IMR-90 (cell line): ENCODE measurements around the gene BARD1. TPM values are rescaled to one million over a fixed set of nuclear protein-coding genes. Genes with fewer than 3 reads are reported as not detected.

Experiments
- ATAC-seq: fragments of 200-7000 bp; cut with Tn5 transposase; 2 replicates; pipeline ENCODE4 v1.9.1; 2020; ENCODE audit warnings: low read depth, mild to moderate bottlenecking, moderate library complexity
- BruUV-seq: library from RNA; stranded (reverse); fragments of 400-500 nt; replicated peaks from 2 replicates; lab custom pipeline; 2021; lab: Mats Ljungman, UMichigan
- CTCF ChIA-PET: fragments of 300-600 bp; formaldehyde crosslinking; extraction: SDS; loops from one replicate; lab custom pipeline; 2021; ENCODE audit warnings: antibody characterized with exemption; lab: Yijun Ruan, JAX
- POLR2A ChIA-PET: fragments of 300-600 bp; sonication (Branson Sonifier 250); formaldehyde crosslinking; loops from one replicate; lab custom pipeline; 2022; ENCODE audit warnings: antibody characterized with exemption; ENCODE audit not compliant: unreplicated experiment; lab: Charles Lee
- DNase-seq: peaks from one replicate; pipeline ENCODE4 v3.0.0; 2013
- H2AFZ ChIP-seq: replicated peaks from 2 replicates; pipeline ENCODE3; 2013; ENCODE audit warnings: low read length, mild to moderate bottlenecking; ENCODE audit not compliant: poor library complexity
- H2AK5ac ChIP-seq: 2 replicates; pipeline ENCODE4 v1.6.1; 2013; ENCODE audit warnings: low read depth, low read length, inconsistent platforms
- H2AK9ac ChIP-seq: replicated peaks from 2 replicates; pipeline ENCODE3; 2013; ENCODE audit warnings: mild to moderate bottlenecking, low read depth, low read length, moderate library complexity; ENCODE audit not compliant: poor library complexity
- H2BK120ac ChIP-seq: 2 replicates; pipeline ENCODE4 v1.6.1; 2013; ENCODE audit warnings: low read depth, low read length, inconsistent platforms
- H2BK15ac ChIP-seq: 3 replicates; pipeline ENCODE4 v1.6.1; 2013; ENCODE audit warnings: low read depth, low read length, inconsistent platforms
- H2BK20ac ChIP-seq: 2 replicates; pipeline ENCODE4 v1.6.1; 2013; ENCODE audit warnings: low read depth, mild to moderate bottlenecking, inconsistent platforms, low read length, moderate library complexity
- H2BK5ac ChIP-seq: 2 replicates; pipeline ENCODE4 v1.6.1; 2013; ENCODE audit warnings: mild to moderate bottlenecking, low read depth, low read length, inconsistent platforms; ENCODE audit not compliant: poor library complexity, severe bottlenecking
- H3K14ac ChIP-seq: replicated peaks from 2 replicates; pipeline ENCODE4 v1.6.1; 2013; ENCODE audit warnings: low read depth, low read length, inconsistent platforms
- H3K18ac ChIP-seq: 2 replicates; pipeline ENCODE4 v1.6.1; 2013; ENCODE audit warnings: low read depth, low read length, control low read depth
- H3K23ac ChIP-seq: 2 replicates; pipeline ENCODE4 v1.6.1; 2013; ENCODE audit warnings: low read depth, low read length, inconsistent platforms
- H3K27ac ChIP-seq: 2 replicates; pipeline ENCODE4 v1.5.1; 2013; ENCODE audit warnings: mild to moderate bottlenecking, control low read depth, low read length; ENCODE audit not compliant: insufficient read depth
- H3K27me3 ChIP-seq: 2 replicates; pipeline ENCODE4 v1.6.1; 2013; ENCODE audit warnings: low read length; ENCODE audit not compliant: control insufficient read depth, insufficient read depth
- H3K36me3 ChIP-seq: 2 replicates; pipeline ENCODE4 v1.6.1; 2013; ENCODE audit warnings: low read length, mixed read lengths; ENCODE audit not compliant: control insufficient read depth, insufficient read depth
- H3K4ac ChIP-seq: 2 replicates; pipeline ENCODE4 v1.6.1; 2013; ENCODE audit warnings: low read depth, low read length, inconsistent platforms
- H3K4me1 ChIP-seq: 2 replicates; pipeline ENCODE4 v1.6.1; 2013; ENCODE audit warnings: low read length, mixed read lengths; ENCODE audit not compliant: control insufficient read depth, insufficient read depth
- H3K4me2 ChIP-seq: 2 replicates; pipeline ENCODE4 v1.6.1; 2013; ENCODE audit warnings: low read depth, mild to moderate bottlenecking, control low read depth, low read length, moderate library complexity
- H3K4me3 ChIP-seq: 2 replicates; pipeline ENCODE4 v1.5.1; 2013; ENCODE audit warnings: low read depth, mild to moderate bottlenecking, control low read depth, low read length, moderate library complexity; ENCODE audit not compliant: insufficient read depth
- H3K56ac ChIP-seq: 2 replicates; pipeline ENCODE4 v1.6.1; 2013; ENCODE audit warnings: low read length, inconsistent platforms; ENCODE audit not compliant: insufficient read depth; ENCODE audit errors: extremely low read depth
- H3K79me1 ChIP-seq, 2 experiments: 2 replicates each; pipeline ENCODE4 v1.6.1; 2013; ENCODE audit warnings: low read length in 2 of 2, inconsistent platforms in 1 of 2, low read depth in 1 of 2
- H3K9ac ChIP-seq: 2 replicates; pipeline ENCODE4 v1.6.1; 2013; ENCODE audit warnings: low read depth, low read length, control low read depth
- H3K9me1 ChIP-seq: 2 replicates; pipeline ENCODE4 v1.6.1; 2013; ENCODE audit warnings: low read length, inconsistent platforms; ENCODE audit not compliant: insufficient read depth
- H3K9me3 ChIP-seq: 2 replicates; pipeline ENCODE4 v1.6.1; 2013; ENCODE audit warnings: low read length; ENCODE audit not compliant: control insufficient read depth, insufficient read depth
- H4K20me1 ChIP-seq: 2 replicates; pipeline ENCODE4 v1.6.1; 2013; ENCODE audit warnings: low read length, inconsistent platforms; ENCODE audit not compliant: insufficient read depth
- H4K5ac ChIP-seq: 2 replicates; pipeline ENCODE4 v1.6.1; 2013; ENCODE audit warnings: mild to moderate bottlenecking, low read depth, low read length, control low read depth
- H4K8ac ChIP-seq, 2 experiments: 2 replicates each; pipeline ENCODE4 v1.6.1; 2013; ENCODE audit warnings: low read depth in 2 of 2, low read length in 2 of 2, control low read depth in 1 of 2, inconsistent platforms in 1 of 2
- H4K91ac ChIP-seq: 2 replicates; pipeline ENCODE4 v1.6.1; 2013; ENCODE audit warnings: low read depth, low read length, inconsistent platforms; ENCODE audit not compliant: insufficient read depth
- CEBPB ChIP-seq: IDR thresholded peaks from 2 replicates; pipeline ENCODE4 v1.6.1; 2012; ENCODE audit warnings: low read depth, low read length, improper control_type of control experiment
- FOS ChIP-seq: fragments of 150-350 bp; IDR thresholded peaks from 2 replicates; pipeline ENCODE4 v1.6.1; 2016; ENCODE audit warnings: low read depth, low read length
- MAFK ChIP-seq: IDR thresholded peaks from 2 replicates; pipeline ENCODE4 v1.6.1; 2012; ENCODE audit warnings: low read depth, low read length, improper control_type of control experiment
- MAZ ChIP-seq: IDR thresholded peaks from 2 replicates; pipeline ENCODE4 v1.6.1; 2012; ENCODE audit warnings: low read depth, mild to moderate bottlenecking, low read length, improper control_type of control experiment, moderate library complexity, borderline replicate concordance
- POLR2A ChIP-seq: IDR thresholded peaks from 2 replicates; pipeline ENCODE4 v1.6.1; 2012; ENCODE audit warnings: mild to moderate bottlenecking, low read depth, low read length
- RAD21 ChIP-seq: IDR thresholded peaks from 2 replicates; pipeline ENCODE4 v1.6.1; 2012; ENCODE audit warnings: low read length, improper control_type of control experiment
- RCOR1 ChIP-seq: IDR thresholded peaks from 2 replicates; pipeline ENCODE4 v1.6.1; 2012; ENCODE audit warnings: mild to moderate bottlenecking, low read length, improper control_type of control experiment; ENCODE audit not compliant: insufficient replicate concordance
- RFX5 ChIP-seq: IDR thresholded peaks from 2 replicates; pipeline ENCODE4 v1.8.0; 2012; ENCODE audit warnings: low read depth, mild to moderate bottlenecking, low read length, moderate library complexity
- SMC3 ChIP-seq: fragments of 150-350 bp; IDR thresholded peaks from 2 replicates; pipeline ENCODE4 v1.6.1; 2016; ENCODE audit warnings: low read depth, mild to moderate bottlenecking, antibody characterized with exemption, low read length, moderate library complexity
- USF2 ChIP-seq: fragments of 150-350 bp; IDR thresholded peaks from 2 replicates; pipeline ENCODE4 v1.6.1; 2017; ENCODE audit warnings: mild to moderate bottlenecking, antibody characterized with exemption, low read length, low read depth
- WGBS, 2 experiments: methylation state at CpG; one replicate each; pipeline versions ENCODE4 v1.1.5 to v1.1.7; 2013; ENCODE audit warnings: missing lambda C conversion rate in 2 of 2; ENCODE audit not compliant: insufficient read length in 1 of 2; ENCODE audit errors: extremely low coverage in 2 of 2; 5-methylcytosine and 5-hydroxymethylcytosine counted together
- dilution Hi-C: fragments of 300-500 bp; cut with HindIII; formaldehyde crosslinking; loops from one replicate; pipeline ENCODE4 v1.14.3; 2018; ENCODE audit warnings: low sequenced_read_pairs; ENCODE audit not compliant: unreplicated experiment
- in situ Hi-C: fragments of 300-500 bp; cut with MboI; formaldehyde crosslinking; loops from 3 replicates; pipeline ENCODE4 v1.14.3; 2019; ENCODE audit warnings: low sequenced_read_pairs, inconsistent platforms, mixed read lengths
- intact Hi-C: fragments of 100-400 bp; cut with micrococcal nuclease; formaldehyde crosslinking; loops from 2 replicates; pipeline ENCODE4 v1.10.0; 2022
- polyA plus RNA-seq, 3 experiments: library from polyadenylated mRNA; depleted of rRNA; stranded (reverse); fragments of >200 nt; gene quantifications; 2 replicates each; pipeline ENCODE4 v1.2.3, GENCODE V29; 2012; ENCODE audit warnings: low replicate concordance in 1 of 3
- total RNA-seq: library from RNA; depleted of rRNA; stranded (reverse); fragments of >200 nt; gene quantifications from 2 replicates; pipeline ENCODE4 v1.2.3, GENCODE V29; 2012
- TF ChIP-seq, protein P1 (sequence below): fragments of 150-350 bp; IDR thresholded peaks from 2 replicates; pipeline ENCODE4 v1.6.1; 2016; ENCODE audit warnings: low read depth, mild to moderate bottlenecking, low read length, moderate library complexity, borderline replicate concordance

The BARD1 gene
- total and polyA plus RNA-seq, 2 of the 4 experiments (the other 2 are of a cell fraction) = 3.1 to 34.6 TPM

GRCh38 chr2:214810671-214811070 lies 1.2 kb upstream of the BARD1 start:
- DNase-seq = no peak

More at GRCh38 chr2:214810671-214811070, 1.2 kb upstream of the BARD1 start:
- Histone ChIP-seq H2BK15ac (no peak overlapping the region), H3K36me3 (no peaks in the 10 kb centered on the region), H3K9ac (no peak overlapping the region), H3K4me3 (peak overlapping the region; percentile 8; the same call in 1 of the 2 replicates), H3K9me1 (no peaks in the 10 kb centered on the region), H4K5ac (0 out of 2 replicates have a peak overlapping the region, but pooled peaks have one; percentile 13), H2BK120ac (no peak overlapping the region), H3K27ac (no peak overlapping the region), H3K79me1 (peaks cover 9 to 11% of the 10 kb centered on the region in 2 experiments), H3K9me3 (no peaks in the 10 kb centered on the region), H2AFZ (peak overlapping the region; percentile 82), H3K27me3 (no peaks in the 10 kb centered on the region), H3K4me1 (peaks cover 2% of the 10 kb centered on the region; the same call in 1 of the 2 replicates), H3K18ac (no peak overlapping the region), H4K91ac (no peak overlapping the region), H3K4me2 (peak overlapping the region; percentile 37), H3K14ac (no peak overlapping the region), H4K20me1 (no peaks in the 10 kb centered on the region), H2BK20ac (no peak overlapping the region), H3K4ac (no peak overlapping the region), H2AK9ac (peak overlapping the region; percentile 22), H2BK5ac (no peak overlapping the region), H4K8ac (peak overlapping the region; percentile 20 to 94; a peak in 2 of 4 replicates), H2AK5ac (0 out of 2 replicates have a peak overlapping the region, but pooled peaks have one; percentile 20), H3K23ac (no peak overlapping the region), H3K56ac (no peak overlapping the region)
- ATAC-seq = no peak
- WGBS, 2 experiments = 60% methylated on average over 10 of the region's 14 CpGs; no CpG with 5 or more reads in 1 of the 2 experiments
- dilution Hi-C loops (no loop called here), in situ Hi-C loops (loop anchor here (25.0 kb wide), 3 partner anchors 998 to 1548 kb away; no protein-coding TSS in a partner anchor), intact Hi-C loops (no loop called here)
- no TSS peak for BruUV-seq
- CTCF ChIA-PET = no interaction called here
- POLR2A ChIA-PET = no interaction called here
- no peak for TF ChIP-seq RCOR1
- TF ChIP-seq RFX5 = no peak
- TF ChIP-seq CEBPB = no peak
- TF ChIP-seq MAZ = no peak
- TF ChIP-seq USF2 = no peak
- TF ChIP-seq, protein P1, sequence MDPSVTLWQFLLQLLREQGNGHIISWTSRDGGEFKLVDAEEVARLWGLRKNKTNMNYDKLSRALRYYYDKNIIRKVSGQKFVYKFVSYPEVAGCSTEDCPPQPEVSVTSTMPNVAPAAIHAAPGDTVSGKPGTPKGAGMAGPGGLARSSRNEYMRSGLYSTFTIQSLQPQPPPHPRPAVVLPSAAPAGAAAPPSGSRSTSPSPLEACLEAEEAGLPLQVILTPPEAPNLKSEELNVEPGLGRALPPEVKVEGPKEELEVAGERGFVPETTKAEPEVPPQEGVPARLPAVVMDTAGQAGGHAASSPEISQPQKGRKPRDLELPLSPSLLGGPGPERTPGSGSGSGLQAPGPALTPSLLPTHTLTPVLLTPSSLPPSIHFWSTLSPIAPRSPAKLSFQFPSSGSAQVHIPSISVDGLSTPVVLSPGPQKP = no peak
- no peak for TF ChIP-seq SMC3
- TF ChIP-seq MAFK = no peak
- TF ChIP-seq RAD21 = no peak
- no peak for TF ChIP-seq FOS
- no peak for TF ChIP-seq POLR2A
